C4-2B (cell line): ENCODE results near the gene CMTM2.

Source experiments
- H3K27ac ChIP-seq: fragments of 450-650 bp; 2 replicates; pipeline ENCODE4 v1.5.1; 2017
- ZFX ChIP-seq: fragments of 450-650 bp; IDR thresholded peaks from 2 replicates; pipeline ENCODE4 v1.6.1; 2017
- TF ChIP-seq, protein P1 (sequence below): fragments of 450-650 bp; conservative IDR thresholded peaks from 2 replicates; pipeline ENCODE4 v1.5.1; 2017; ENCODE audit warnings: mild to moderate bottlenecking

Gene CMTM2

DNA sequence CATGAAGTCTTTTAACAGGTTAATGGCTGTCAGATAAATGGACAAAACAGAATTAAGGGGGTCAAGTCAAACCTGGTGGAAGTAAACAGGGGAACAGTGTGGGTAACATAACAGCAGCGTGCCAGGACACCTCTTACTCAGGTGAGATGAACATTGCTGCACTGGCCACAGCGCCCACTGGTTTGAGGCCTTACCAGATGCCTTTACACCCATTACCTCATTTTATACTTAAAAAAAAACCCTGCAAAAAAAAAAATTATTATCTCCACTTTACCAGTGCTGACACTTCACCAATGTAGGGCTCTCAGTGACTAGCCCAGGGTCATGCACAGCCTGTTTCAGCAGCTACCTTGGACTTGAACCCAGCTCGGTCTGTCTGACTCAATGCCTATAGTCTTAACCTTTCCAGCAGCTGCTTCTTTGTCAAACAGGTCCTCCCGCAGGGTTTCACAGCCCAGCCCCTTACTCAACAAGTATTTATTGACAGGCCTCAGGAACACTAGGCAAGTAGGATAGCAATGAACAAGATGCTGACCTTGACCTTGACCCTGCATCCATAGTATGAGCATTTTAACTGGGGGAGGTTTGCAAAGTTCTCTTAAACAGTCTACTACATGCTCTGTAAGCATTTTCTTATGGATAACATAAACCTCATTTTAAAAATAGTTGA is 55.4 kb downstream of the CMTM2 start:
- TF ChIP-seq, protein P1, sequence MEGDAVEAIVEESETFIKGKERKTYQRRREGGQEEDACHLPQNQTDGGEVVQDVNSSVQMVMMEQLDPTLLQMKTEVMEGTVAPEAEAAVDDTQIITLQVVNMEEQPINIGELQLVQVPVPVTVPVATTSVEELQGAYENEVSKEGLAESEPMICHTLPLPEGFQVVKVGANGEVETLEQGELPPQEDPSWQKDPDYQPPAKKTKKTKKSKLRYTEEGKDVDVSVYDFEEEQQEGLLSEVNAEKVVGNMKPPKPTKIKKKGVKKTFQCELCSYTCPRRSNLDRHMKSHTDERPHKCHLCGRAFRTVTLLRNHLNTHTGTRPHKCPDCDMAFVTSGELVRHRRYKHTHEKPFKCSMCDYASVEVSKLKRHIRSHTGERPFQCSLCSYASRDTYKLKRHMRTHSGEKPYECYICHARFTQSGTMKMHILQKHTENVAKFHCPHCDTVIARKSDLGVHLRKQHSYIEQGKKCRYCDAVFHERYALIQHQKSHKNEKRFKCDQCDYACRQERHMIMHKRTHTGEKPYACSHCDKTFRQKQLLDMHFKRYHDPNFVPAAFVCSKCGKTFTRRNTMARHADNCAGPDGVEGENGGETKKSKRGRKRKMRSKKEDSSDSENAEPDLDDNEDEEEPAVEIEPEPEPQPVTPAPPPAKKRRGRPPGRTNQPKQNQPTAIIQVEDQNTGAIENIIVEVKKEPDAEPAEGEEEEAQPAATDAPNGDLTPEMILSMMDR = no peak
- TF ChIP-seq ZFX = no peak
- no peak overlapping the region for H3K27ac ChIP-seq

DNA sequence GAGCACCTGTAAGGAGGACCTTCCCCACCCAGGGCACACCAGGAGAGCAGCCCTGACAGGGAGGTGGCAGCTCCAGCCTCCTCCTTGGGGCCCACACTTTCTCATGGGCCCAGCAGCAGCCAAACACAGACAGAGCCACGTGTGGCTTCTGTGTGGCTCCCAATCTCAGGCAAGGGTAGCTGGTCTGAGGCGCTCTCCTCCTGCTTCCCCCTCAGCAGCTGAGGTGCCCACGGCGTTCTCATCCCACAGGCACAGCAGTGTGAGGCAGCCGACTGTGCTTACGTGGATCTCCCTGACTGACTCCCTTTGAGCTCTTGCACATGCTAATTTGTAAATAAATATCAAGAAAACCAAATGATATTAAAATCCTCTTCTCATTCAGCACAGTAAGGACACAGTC is 56.1 kb downstream of the CMTM2 start:
- TF ChIP-seq ZFX = no peak
- TF ChIP-seq, protein P1 = no peak
- no peak overlapping the region for H3K27ac ChIP-seq

DNA sequence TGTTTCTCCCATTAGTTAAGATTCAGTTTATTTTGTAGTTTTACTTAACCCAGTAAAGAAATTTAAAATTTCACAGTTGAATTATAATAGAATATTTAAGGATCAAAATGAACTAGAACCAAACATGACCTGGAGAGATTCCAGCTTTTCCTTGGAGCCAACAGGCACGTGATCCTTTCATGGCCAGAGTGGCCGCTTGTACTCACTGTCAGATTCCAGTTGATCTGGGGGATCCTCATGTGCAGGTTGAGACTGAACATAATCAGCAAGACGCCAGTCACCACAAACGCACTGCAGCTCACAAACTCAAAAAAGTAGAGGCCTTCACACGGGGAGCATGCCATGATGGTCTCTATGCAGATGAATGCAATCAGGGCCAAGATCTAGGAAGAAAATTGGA is 56.9 kb downstream of the CMTM2 start:
- H3K27ac ChIP-seq = no peak overlapping the region
- TF ChIP-seq, protein P1 = no peak
- no peak for TF ChIP-seq ZFX

GRCh38 chr16:66637806-66638205 is 58.5 kb downstream of the CMTM2 start:
- no peak overlapping the region for H3K27ac ChIP-seq
- TF ChIP-seq ZFX = no peak
- TF ChIP-seq, protein P1 = no peak
